OCI-LY7 (cell line): ENCODE data around the gene NDUFAF2. TPM values are rescaled to one million over a fixed set of nuclear protein-coding genes. Genes with fewer than 3 reads are reported as not detected.

ENCODE experiments used
- BruUV-seq: library from RNA; stranded (reverse); fragments of 400-500 nt; replicated peaks from 2 replicates; lab custom pipeline; 2021; lab: Mats Ljungman, UMichigan
- CTCF ChIA-PET: fragments of 300-600 bp; sonication (Branson Sonifier 250); formaldehyde crosslinking; loops from one replicate; lab custom pipeline; 2022; ENCODE audit warnings: antibody characterized with exemption; ENCODE audit not compliant: unreplicated experiment; lab: Charles Lee
- POLR2A ChIA-PET: fragments of 300-600 bp; sonication (Branson Sonifier 250); formaldehyde crosslinking; loops from one replicate; lab custom pipeline; 2022; ENCODE audit warnings: antibody characterized with exemption; lab: Charles Lee
- DNase-seq: peaks from one replicate; pipeline ENCODE4 v3.0.0-alpha.2; 2015; ENCODE audit warnings: low spot score
- H2AFZ ChIP-seq: fragments of 200-600 bp; sonication (generic), shearing (Covaris generic); 2 replicates; pipeline ENCODE4 v1.6.1; 2014; ENCODE audit warnings: mild to moderate bottlenecking, antibody characterized with exemption, low read length, moderate library complexity
- H3K27ac ChIP-seq: fragments of 200-600 bp; sonication (generic); 2 replicates; pipeline ENCODE4 v1.5.1; 2014; ENCODE audit warnings: mixed run types, low read depth, mild to moderate bottlenecking, moderate library complexity, low read length, inconsistent platforms; ENCODE audit not compliant: poor library complexity, severe bottlenecking
- H3K36me3 ChIP-seq: fragments of 200-600 bp; sonication (generic); 2 replicates; pipeline ENCODE4 v1.6.1; 2014; ENCODE audit warnings: mild to moderate bottlenecking, antibody characterized with exemption, low read length, moderate library complexity, mixed read lengths; ENCODE audit not compliant: insufficient read depth
- H3K4me1 ChIP-seq: fragments of 200-600 bp; sonication (generic); 2 replicates; pipeline ENCODE4 v1.5.1; 2014; ENCODE audit warnings: mild to moderate bottlenecking, low read length; ENCODE audit not compliant: insufficient read depth, poor library complexity, severe bottlenecking
- H3K4me2 ChIP-seq: fragments of 200-600 bp; sonication (generic); 2 replicates; pipeline ENCODE4 v1.6.1; 2014; ENCODE audit warnings: mild to moderate bottlenecking, low read length
- H3K4me3 ChIP-seq: fragments of 200-600 bp; sonication (generic); 2 replicates; pipeline ENCODE4 v1.5.1; 2014; ENCODE audit warnings: mild to moderate bottlenecking, low read depth, low read length; ENCODE audit not compliant: poor library complexity, severe bottlenecking
- H3K79me2 ChIP-seq: fragments of 200-600 bp; sonication (generic); 2 replicates; pipeline ENCODE4 v1.6.1; 2016; ENCODE audit warnings: low read depth, mild to moderate bottlenecking, low read length, moderate library complexity, mixed read lengths; ENCODE audit not compliant: insufficient read depth
- H3K9me2 ChIP-seq: fragments of 200-600 bp; sonication (generic); 2 replicates; pipeline ENCODE4 v1.6.1; 2016; ENCODE audit warnings: mild to moderate bottlenecking, low read length, mixed read lengths; ENCODE audit not compliant: insufficient read depth
- H3K9me3 ChIP-seq: fragments of 200-600 bp; sonication (generic); 2 replicates; pipeline ENCODE4 v1.6.1; 2014; ENCODE audit warnings: mild to moderate bottlenecking, mixed run types, low read length, mixed read lengths
- H4K20me1 ChIP-seq: fragments of 200-600 bp; sonication (generic); 2 replicates; pipeline ENCODE4 v1.6.1; 2014; ENCODE audit warnings: mild to moderate bottlenecking, antibody characterized with exemption, low read length, moderate library complexity, mixed read lengths; ENCODE audit not compliant: insufficient read depth
- CTCF ChIP-seq: fragments of 200-600 bp; sonication (generic); conservative IDR thresholded peaks from 2 replicates; pipeline ENCODE4 v1.5.1; 2014; ENCODE audit warnings: mild to moderate bottlenecking, antibody characterized with exemption, low read length, moderate library complexity, mixed read lengths
- EZH2phosphoT487 ChIP-seq: fragments of 200-600 bp; sonication (generic); IDR thresholded peaks from 2 replicates; pipeline ENCODE4 v1.6.1; 2018; ENCODE audit warnings: low read depth, borderline replicate concordance, mild to moderate bottlenecking, mixed run types, antibody characterized with exemption, low read length, moderate library complexity, mixed read lengths
- intact Hi-C: fragments of 100-400 bp; cut with micrococcal nuclease; formaldehyde crosslinking; loops from one replicate; pipeline ENCODE4 v1.10.0; 2022; ENCODE audit not compliant: unreplicated experiment
- total RNA-seq, 2 experiments: library from RNA; depleted of rRNA in 1 of 2; stranded (reverse); fragments of >200 nt in 1 of 2; shearing (Covaris generic) in 1 of 2; gene quantifications; 2 replicates each; pipeline ENCODE4 v1.2.3, GENCODE V29; 2014 to 2022

NDUFAF2 gene
- total RNA-seq, 2 experiments from 2014 or later, result 20.8 to 36.8 TPM

- no peak overlapping the region for H3K4me2 ChIP-seq
- no peaks in the 10 kb centered on the region for H3K4me1 ChIP-seq
- peaks cover 26% of the 10 kb centered on the region; the same call in 1 of the 2 replicates for H3K79me2 ChIP-seq
- H4K20me1 ChIP-seq, result peaks cover 13% of the 10 kb centered on the region; the same call in 1 of the 2 replicates
- H3K9me3 ChIP-seq, result peaks cover 17% of the 10 kb centered on the region; the same call in 1 of the 2 replicates
- H3K9me2 ChIP-seq, result no peaks in the 10 kb centered on the region
- H2AFZ ChIP-seq, result no peak overlapping the region
- H3K27ac ChIP-seq, result no peak overlapping the region
- POLR2A ChIA-PET, result interaction anchor here (1.0 kb wide), 1 partner anchor 13 kb away, joined by 3 read pairs; the partner anchor contains the start of genes ERCC8 and NDUFAF2
- no peak for TF ChIP-seq CTCF
- TF ChIP-seq EZH2phosphoT487, result no peak
- no peak overlapping the region for H3K4me3 ChIP-seq
- H3K36me3 ChIP-seq, result no peaks in the 10 kb centered on the region
- DNase-seq, result no peak
- CTCF ChIA-PET, result no interaction called here
- no TSS peak for BruUV-seq
- intact Hi-C loops, result no loop called here
Observed at GRCh38 chr5:60958088-60958487, 13.1 kb downstream of the NDUFAF2 start.

- Histone ChIP-seq H2AFZ (no peak overlapping the region), H3K4me2 (no peak overlapping the region), H3K4me1 (no peaks in the 10 kb centered on the region), H3K79me2 (peaks cover 21% of the 10 kb centered on the region; the same call in 1 of the 2 replicates), H3K27ac (no peak overlapping the region), H3K9me3 (peaks cover 17% of the 10 kb centered on the region; the same call in 1 of the 2 replicates), H3K36me3 (no peaks in the 10 kb centered on the region), H4K20me1 (peaks cover 13% of the 10 kb centered on the region; the same call in 1 of the 2 replicates), H3K4me3 (no peak overlapping the region), H3K9me2 (no peaks in the 10 kb centered on the region)
- ChIA-PET CTCF (no interaction called here), POLR2A (interaction anchor here (1.0 kb wide), 1 partner anchor 14 kb away, joined by 3 read pairs; the partner anchor contains the start of genes ERCC8 and NDUFAF2)
- TF ChIP-seq CTCF, result no peak
- TF ChIP-seq EZH2phosphoT487, result no peak
- no TSS peak for BruUV-seq
- no peak for DNase-seq
- intact Hi-C loops, result no loop called here
Observed at GRCh38 chr5:60958712-60959111, 13.7 kb downstream of the NDUFAF2 start.

GRCh38 chr5:60959156-60959555 lies 14.2 kb downstream of the NDUFAF2 start:
- peak; percentile 16 for DNase-seq
- ChIA-PET CTCF (no interaction called here), POLR2A (interaction anchor here (1.0 to 1.1 kb wide), 2 partner anchors 14 to 357 kb away, joined by 3 to 4 read pairs; partner anchors contain the start of genes ERCC8 and NDUFAF2)
- Histone ChIP-seq H3K9me3 (peaks cover 14% of the 10 kb centered on the region; the same call in 1 of the 2 replicates), H4K20me1 (peaks cover 13% of the 10 kb centered on the region; the same call in 1 of the 2 replicates), H3K4me3 (no peak overlapping the region), H3K4me2 (no peak overlapping the region), H3K9me2 (no peaks in the 10 kb centered on the region), H3K4me1 (no peaks in the 10 kb centered on the region), H2AFZ (no peak overlapping the region), H3K27ac (no peak overlapping the region), H3K79me2 (peaks cover 21% of the 10 kb centered on the region; the same call in 1 of the 2 replicates), H3K36me3 (no peaks in the 10 kb centered on the region)
- TF ChIP-seq CTCF (peak; percentile 76), EZH2phosphoT487 (no peak)
- BruUV-seq, result no TSS peak
- intact Hi-C loops, result no loop called here
